ENCODE results near the gene CLCN5. TPM values are rescaled to one million over a fixed set of nuclear protein-coding genes. Genes with fewer than 3 reads are reported as not detected.

CLCN5 gene
- total RNA-seq, 1 experiment from 2014 or later = 10.7 TPM

- ChIA-PET POLR2A (no interaction called here), CTCF (interaction anchor here (0.6 kb wide), 1 partner anchor 20 kb away, joined by 3 read pairs; no protein-coding TSS in a partner anchor)
- H3K27ac Mint-ChIP-seq = no peak overlapping the region
- peaks cover 34% of the 10 kb centered on the region for H3K4me1 Mint-ChIP-seq
- ATAC-seq (no peak), DNase-seq (ENCODE audit: low spot score) (no peak)
- no peak for TF ChIP-seq MXD4 (CRISPR knock-in tag; IDR thresholded peaks at IDR 0.05; ENCODE audit: borderline replicate concordance)
- no peak for TF ChIP-seq FOXP1 (CRISPR knock-in tag; IDR thresholded peaks at IDR 0.05; ENCODE audit: borderline replicate concordance)
- no peak for TF ChIP-seq ZNF671 (CRISPR knock-in tag; IDR thresholded peaks at IDR 0.05)
- no peak for TF ChIP-seq PREB (CRISPR knock-in tag; IDR thresholded peaks at IDR 0.05; ENCODE audit: borderline replicate concordance)
- TF ChIP-seq GABPB1 (CRISPR knock-in tag; IDR thresholded peaks at IDR 0.05) = no peak
- TF ChIP-seq NR1H2 (CRISPR knock-in tag; IDR thresholded peaks at IDR 0.05) = no peak
- TF ChIP-seq, protein P1, sequence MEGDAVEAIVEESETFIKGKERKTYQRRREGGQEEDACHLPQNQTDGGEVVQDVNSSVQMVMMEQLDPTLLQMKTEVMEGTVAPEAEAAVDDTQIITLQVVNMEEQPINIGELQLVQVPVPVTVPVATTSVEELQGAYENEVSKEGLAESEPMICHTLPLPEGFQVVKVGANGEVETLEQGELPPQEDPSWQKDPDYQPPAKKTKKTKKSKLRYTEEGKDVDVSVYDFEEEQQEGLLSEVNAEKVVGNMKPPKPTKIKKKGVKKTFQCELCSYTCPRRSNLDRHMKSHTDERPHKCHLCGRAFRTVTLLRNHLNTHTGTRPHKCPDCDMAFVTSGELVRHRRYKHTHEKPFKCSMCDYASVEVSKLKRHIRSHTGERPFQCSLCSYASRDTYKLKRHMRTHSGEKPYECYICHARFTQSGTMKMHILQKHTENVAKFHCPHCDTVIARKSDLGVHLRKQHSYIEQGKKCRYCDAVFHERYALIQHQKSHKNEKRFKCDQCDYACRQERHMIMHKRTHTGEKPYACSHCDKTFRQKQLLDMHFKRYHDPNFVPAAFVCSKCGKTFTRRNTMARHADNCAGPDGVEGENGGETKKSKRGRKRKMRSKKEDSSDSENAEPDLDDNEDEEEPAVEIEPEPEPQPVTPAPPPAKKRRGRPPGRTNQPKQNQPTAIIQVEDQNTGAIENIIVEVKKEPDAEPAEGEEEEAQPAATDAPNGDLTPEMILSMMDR (IDR thresholded peaks at IDR 0.05) = no peak
- TF ChIP-seq GRHL2 (CRISPR knock-in tag; IDR thresholded peaks at IDR 0.05; ENCODE audit: insufficient replicate concordance, severe bottlenecking) = no peak
- no peak for TF ChIP-seq E2F1 (CRISPR knock-in tag; IDR thresholded peaks at IDR 0.05)
- TF ChIP-seq ZNF416 (CRISPR knock-in tag; IDR thresholded peaks at IDR 0.05) = no peak
- TF ChIP-seq, protein P2, sequence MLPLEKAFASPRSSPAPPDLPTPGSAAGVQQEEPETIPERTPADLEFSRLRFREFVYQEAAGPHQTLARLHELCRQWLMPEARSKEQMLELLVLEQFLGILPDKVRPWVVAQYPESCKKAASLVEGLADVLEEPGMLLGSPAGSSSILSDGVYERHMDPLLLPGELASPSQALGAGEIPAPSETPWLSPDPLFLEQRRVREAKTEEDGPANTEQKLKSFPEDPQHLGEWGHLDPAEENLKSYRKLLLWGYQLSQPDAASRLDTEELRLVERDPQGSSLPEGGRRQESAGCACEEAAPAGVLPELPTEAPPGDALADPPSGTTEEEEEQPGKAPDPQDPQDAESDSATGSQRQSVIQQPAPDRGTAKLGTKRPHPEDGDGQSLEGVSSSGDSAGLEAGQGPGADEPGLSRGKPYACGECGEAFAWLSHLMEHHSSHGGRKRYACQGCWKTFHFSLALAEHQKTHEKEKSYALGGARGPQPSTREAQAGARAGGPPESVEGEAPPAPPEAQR (CRISPR knock-in tag; IDR thresholded peaks at IDR 0.05) = no peak
- TF ChIP-seq ZNF121 (CRISPR knock-in tag; IDR thresholded peaks at IDR 0.05) = no peak
- TF ChIP-seq, protein P3, sequence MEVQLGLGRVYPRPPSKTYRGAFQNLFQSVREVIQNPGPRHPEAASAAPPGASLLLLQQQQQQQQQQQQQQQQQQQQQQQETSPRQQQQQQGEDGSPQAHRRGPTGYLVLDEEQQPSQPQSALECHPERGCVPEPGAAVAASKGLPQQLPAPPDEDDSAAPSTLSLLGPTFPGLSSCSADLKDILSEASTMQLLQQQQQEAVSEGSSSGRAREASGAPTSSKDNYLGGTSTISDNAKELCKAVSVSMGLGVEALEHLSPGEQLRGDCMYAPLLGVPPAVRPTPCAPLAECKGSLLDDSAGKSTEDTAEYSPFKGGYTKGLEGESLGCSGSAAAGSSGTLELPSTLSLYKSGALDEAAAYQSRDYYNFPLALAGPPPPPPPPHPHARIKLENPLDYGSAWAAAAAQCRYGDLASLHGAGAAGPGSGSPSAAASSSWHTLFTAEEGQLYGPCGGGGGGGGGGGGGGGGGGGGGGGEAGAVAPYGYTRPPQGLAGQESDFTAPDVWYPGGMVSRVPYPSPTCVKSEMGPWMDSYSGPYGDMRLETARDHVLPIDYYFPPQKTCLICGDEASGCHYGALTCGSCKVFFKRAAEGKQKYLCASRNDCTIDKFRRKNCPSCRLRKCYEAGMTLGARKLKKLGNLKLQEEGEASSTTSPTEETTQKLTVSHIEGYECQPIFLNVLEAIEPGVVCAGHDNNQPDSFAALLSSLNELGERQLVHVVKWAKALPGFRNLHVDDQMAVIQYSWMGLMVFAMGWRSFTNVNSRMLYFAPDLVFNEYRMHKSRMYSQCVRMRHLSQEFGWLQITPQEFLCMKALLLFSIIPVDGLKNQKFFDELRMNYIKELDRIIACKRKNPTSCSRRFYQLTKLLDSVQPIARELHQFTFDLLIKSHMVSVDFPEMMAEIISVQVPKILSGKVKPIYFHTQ (CRISPR knock-in tag; IDR thresholded peaks at IDR 0.05) = no peak
- TF ChIP-seq ELF4 (CRISPR knock-in tag; IDR thresholded peaks at IDR 0.05; ENCODE audit: low read depth) = no peak
- TF ChIP-seq CBFB (CRISPR knock-in tag; IDR thresholded peaks at IDR 0.05; ENCODE audit: low read depth) = no peak
- no peak for TF ChIP-seq NFE2L1 (CRISPR knock-in tag; IDR thresholded peaks at IDR 0.05)
- no peak overlapping the region for H3K4me3 Mint-ChIP-seq
- H3K9me3 Mint-ChIP-seq = no peaks in the 10 kb centered on the region
- no peaks in the 10 kb centered on the region for H3K36me3 Mint-ChIP-seq
- H3K27me3 Mint-ChIP-seq (ENCODE audit: low read depth) = no peaks in the 10 kb centered on the region
These were observed 195.1 kb downstream of the CLCN5 start for GRCh38 chrX:50117476-50117875.

DNA sequence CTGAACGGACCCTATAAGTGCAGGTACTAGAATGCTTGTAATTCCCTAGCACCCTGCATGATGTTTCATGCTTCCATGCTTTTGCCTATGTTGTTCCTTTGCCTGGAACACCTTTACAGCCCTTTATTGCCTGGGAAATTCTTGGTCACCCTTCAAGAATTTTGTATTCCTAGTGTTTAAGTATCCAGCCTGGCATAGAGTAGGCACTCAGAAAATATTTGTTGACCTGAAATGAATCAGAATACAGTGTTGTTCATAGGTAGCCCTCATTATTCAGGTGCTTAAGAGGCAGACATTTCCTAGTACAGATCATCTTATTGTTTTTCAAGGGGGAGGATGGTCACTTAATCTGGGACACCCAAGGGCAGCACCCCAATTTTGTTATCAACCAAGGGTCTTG, 203.1 kb downstream of the CLCN5 start:
- H3K9me3 Mint-ChIP-seq = no peaks in the 10 kb centered on the region
- H3K4me3 Mint-ChIP-seq = no peak overlapping the region
- H3K36me3 Mint-ChIP-seq = no peaks in the 10 kb centered on the region
- no peak for TF ChIP-seq NR1H2 (CRISPR knock-in tag; IDR thresholded peaks at IDR 0.05)
- TF ChIP-seq, protein P4, sequence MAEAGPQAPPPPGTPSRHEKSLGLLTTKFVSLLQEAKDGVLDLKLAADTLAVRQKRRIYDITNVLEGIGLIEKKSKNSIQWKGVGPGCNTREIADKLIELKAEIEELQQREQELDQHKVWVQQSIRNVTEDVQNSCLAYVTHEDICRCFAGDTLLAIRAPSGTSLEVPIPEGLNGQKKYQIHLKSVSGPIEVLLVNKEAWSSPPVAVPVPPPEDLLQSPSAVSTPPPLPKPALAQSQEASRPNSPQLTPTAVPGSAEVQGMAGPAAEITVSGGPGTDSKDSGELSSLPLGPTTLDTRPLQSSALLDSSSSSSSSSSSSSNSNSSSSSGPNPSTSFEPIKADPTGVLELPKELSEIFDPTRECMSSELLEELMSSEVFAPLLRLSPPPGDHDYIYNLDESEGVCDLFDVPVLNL (CRISPR knock-in tag; IDR thresholded peaks at IDR 0.05; ENCODE audit: borderline replicate concordance, low read depth) = no peak
- TF ChIP-seq, protein P5, sequence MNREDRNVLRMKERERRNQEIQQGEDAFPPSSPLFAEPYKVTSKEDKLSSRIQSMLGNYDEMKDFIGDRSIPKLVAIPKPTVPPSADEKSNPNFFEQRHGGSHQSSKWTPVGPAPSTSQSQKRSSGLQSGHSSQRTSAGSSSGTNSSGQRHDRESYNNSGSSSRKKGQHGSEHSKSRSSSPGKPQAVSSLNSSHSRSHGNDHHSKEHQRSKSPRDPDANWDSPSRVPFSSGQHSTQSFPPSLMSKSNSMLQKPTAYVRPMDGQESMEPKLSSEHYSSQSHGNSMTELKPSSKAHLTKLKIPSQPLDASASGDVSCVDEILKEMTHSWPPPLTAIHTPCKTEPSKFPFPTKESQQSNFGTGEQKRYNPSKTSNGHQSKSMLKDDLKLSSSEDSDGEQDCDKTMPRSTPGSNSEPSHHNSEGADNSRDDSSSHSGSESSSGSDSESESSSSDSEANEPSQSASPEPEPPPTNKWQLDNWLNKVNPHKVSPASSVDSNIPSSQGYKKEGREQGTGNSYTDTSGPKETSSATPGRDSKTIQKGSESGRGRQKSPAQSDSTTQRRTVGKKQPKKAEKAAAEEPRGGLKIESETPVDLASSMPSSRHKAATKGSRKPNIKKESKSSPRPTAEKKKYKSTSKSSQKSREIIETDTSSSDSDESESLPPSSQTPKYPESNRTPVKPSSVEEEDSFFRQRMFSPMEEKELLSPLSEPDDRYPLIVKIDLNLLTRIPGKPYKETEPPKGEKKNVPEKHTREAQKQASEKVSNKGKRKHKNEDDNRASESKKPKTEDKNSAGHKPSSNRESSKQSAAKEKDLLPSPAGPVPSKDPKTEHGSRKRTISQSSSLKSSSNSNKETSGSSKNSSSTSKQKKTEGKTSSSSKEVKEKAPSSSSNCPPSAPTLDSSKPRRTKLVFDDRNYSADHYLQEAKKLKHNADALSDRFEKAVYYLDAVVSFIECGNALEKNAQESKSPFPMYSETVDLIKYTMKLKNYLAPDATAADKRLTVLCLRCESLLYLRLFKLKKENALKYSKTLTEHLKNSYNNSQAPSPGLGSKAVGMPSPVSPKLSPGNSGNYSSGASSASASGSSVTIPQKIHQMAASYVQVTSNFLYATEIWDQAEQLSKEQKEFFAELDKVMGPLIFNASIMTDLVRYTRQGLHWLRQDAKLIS (CRISPR knock-in tag; IDR thresholded peaks at IDR 0.05; ENCODE audit: borderline replicate concordance) = no peak
- TF ChIP-seq FOXP1 (CRISPR knock-in tag; IDR thresholded peaks at IDR 0.05; ENCODE audit: borderline replicate concordance) = no peak
- no peak for TF ChIP-seq ZNF263 (CRISPR knock-in tag; IDR thresholded peaks at IDR 0.05; ENCODE audit: low read depth)
- no peak for TF ChIP-seq ZNF317 (CRISPR knock-in tag; IDR thresholded peaks at IDR 0.05; ENCODE audit: borderline replicate concordance, low read depth)
- TF ChIP-seq ATF1 (CRISPR knock-in tag; IDR thresholded peaks at IDR 0.05) = no peak

More for the DNA sequence above, 203.1 kb downstream of the CLCN5 start:
- DNase-seq (ENCODE audit: low spot score) = no peak
- peaks cover 7% of the 10 kb centered on the region for H3K4me1 Mint-ChIP-seq
- ChIA-PET CTCF (no interaction called here), POLR2A (no interaction called here)
- H3K27ac Mint-ChIP-seq = no peak overlapping the region
- no peak for ATAC-seq
- H3K27me3 Mint-ChIP-seq (ENCODE audit: low read depth) = no peaks in the 10 kb centered on the region
